H1 (cell line): ENCODE measurements around the gene PREX1.

Source experiments
- JUN ChIP-seq: IDR thresholded peaks from 2 replicates; pipeline ENCODE4 v1.6.1; 2011; ENCODE audit warnings: low read depth, mild to moderate bottlenecking, improper control_type of control experiment, low read length
- KDM5A ChIP-seq: fragments of 200-600 bp; IDR thresholded peaks from 2 replicates; pipeline ENCODE4 v1.7.1; 2012; ENCODE audit warnings: mild to moderate bottlenecking, low read length, inconsistent platforms, mixed read lengths
- TAF1 ChIP-seq: IDR thresholded peaks from 2 replicates; pipeline ENCODE4 v1.6.1; 2011; ENCODE audit warnings: mild to moderate bottlenecking, low read depth, low read length

GRCh38 chr20:48845721-48846306 lies 18.0 kb upstream of the PREX1 start:
- TF ChIP-seq TAF1 (no peak), KDM5A (no peak), JUN (no peak)
